ENCODE measurements around the gene UBE3B. TPM values are rescaled to one million over a fixed set of nuclear protein-coding genes. Genes with fewer than 3 reads are reported as not detected.

UBE3B gene
- total RNA-seq, 1 experiment from 2014 or later = 48.0 TPM

DNA sequence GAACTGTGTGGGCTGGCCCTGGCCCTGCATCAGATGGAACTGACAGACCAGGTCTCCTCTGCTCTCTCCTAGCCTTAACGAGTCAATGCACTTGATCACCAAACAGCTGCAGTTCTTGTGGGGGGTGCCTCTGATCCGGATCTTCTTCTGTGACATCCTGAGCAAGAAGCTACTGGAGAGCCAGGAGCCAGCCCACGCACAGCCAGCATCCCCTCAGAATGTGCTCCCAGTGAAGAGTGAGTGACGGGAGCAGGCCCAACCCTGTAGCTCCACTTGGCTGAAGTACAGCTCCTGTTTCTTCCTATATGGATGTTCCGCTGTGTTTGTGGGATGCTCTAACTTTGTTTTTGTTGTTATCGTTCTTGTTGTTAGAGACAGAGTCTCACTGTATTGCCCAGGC is 23.9 kb downstream of the UBE3B start:
- no TSS peak for BruUV-seq (replicated peaks)
- H3K4me2 ChIP-seq = no peak overlapping the region
- H3K79me2 ChIP-seq (ENCODE audit: low read depth) = no peaks in the 10 kb centered on the region
- DNase-seq = no peak
- H4K20me1 ChIP-seq (ENCODE audit: insufficient read depth) = no peaks in the 10 kb centered on the region
- H3K36me3 ChIP-seq (ENCODE audit: low read depth) = peaks cover 9% of the 10 kb centered on the region; the same call in 1 of the 2 replicates
- no peaks in the 10 kb centered on the region for H3F3A ChIP-seq (ENCODE audit: insufficient read depth, low read depth)
- CTCF ChIA-PET = interaction anchor here (0.6 kb wide), 1 partner anchor 9 kb away, joined by 7 read pairs; no protein-coding TSS in a partner anchor
- H2AFZ ChIP-seq = no peak overlapping the region
- H3K27ac ChIP-seq = no peak overlapping the region
- H3K9me3 ChIP-seq (ENCODE audit: insufficient read depth, low read depth) = no peaks in the 10 kb centered on the region
- no peak overlapping the region for H3K4me3 ChIP-seq
- POLR2A ChIA-PET (ENCODE audit: unreplicated experiment) = no interaction called here
- TF ChIP-seq, protein P1, sequence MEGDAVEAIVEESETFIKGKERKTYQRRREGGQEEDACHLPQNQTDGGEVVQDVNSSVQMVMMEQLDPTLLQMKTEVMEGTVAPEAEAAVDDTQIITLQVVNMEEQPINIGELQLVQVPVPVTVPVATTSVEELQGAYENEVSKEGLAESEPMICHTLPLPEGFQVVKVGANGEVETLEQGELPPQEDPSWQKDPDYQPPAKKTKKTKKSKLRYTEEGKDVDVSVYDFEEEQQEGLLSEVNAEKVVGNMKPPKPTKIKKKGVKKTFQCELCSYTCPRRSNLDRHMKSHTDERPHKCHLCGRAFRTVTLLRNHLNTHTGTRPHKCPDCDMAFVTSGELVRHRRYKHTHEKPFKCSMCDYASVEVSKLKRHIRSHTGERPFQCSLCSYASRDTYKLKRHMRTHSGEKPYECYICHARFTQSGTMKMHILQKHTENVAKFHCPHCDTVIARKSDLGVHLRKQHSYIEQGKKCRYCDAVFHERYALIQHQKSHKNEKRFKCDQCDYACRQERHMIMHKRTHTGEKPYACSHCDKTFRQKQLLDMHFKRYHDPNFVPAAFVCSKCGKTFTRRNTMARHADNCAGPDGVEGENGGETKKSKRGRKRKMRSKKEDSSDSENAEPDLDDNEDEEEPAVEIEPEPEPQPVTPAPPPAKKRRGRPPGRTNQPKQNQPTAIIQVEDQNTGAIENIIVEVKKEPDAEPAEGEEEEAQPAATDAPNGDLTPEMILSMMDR (conservative IDR thresholded peaks at IDR 0.05) = no peak
- TF ChIP-seq EZH2 (IDR thresholded peaks at IDR 0.05; ENCODE audit: low read depth) = no peak
- intact Hi-C loops (cut with micrococcal nuclease; ENCODE audit: unreplicated experiment) = no loop called here
- no peaks in the 10 kb centered on the region for H3K4me1 ChIP-seq (replicated peaks; ENCODE audit: insufficient read depth)
- H3K9me2 ChIP-seq (ENCODE audit: insufficient read depth) = no peaks in the 10 kb centered on the region
- no peaks in the 10 kb centered on the region for H3K27me3 ChIP-seq (ENCODE audit: insufficient read depth, low read depth)

DNA sequence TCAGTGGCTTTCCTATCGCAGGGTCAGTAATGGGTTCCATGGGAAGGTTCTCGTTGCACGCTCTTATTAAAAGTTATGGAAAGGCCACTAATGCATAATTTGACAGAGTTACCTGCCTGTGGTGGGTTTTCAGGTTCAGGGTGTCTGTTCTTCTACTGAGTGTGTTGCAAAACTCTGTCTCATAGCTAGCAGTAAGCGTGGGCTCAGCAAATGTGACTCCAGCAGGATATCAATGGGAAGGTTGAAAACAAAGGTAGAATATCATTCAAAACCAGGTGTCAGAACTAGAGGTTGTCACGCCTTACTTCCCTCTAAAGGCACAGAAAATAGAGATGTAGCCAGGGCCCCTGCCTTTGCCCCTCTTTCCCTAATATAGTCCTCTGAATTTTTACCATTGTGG is 24.9 kb downstream of the UBE3B start:
- Histone ChIP-seq H3K36me3 (ENCODE audit: low read depth) (peaks cover 9% of the 10 kb centered on the region; the same call in 1 of the 2 replicates), H3K9me2 (ENCODE audit: insufficient read depth) (no peaks in the 10 kb centered on the region), H3K27me3 (ENCODE audit: insufficient read depth, low read depth) (no peaks in the 10 kb centered on the region), H3K9me3 (ENCODE audit: insufficient read depth, low read depth) (no peaks in the 10 kb centered on the region), H4K20me1 (ENCODE audit: insufficient read depth) (no peaks in the 10 kb centered on the region), H3K79me2 (ENCODE audit: low read depth) (no peaks in the 10 kb centered on the region), H3K4me2 (no peak overlapping the region), H2AFZ (no peak overlapping the region), H3K27ac (no peak overlapping the region), H3F3A (ENCODE audit: insufficient read depth, low read depth) (no peaks in the 10 kb centered on the region), H3K4me3 (no peak overlapping the region), H3K4me1 (replicated peaks; ENCODE audit: insufficient read depth) (no peaks in the 10 kb centered on the region)
- intact Hi-C loops (cut with micrococcal nuclease; ENCODE audit: unreplicated experiment) = no loop called here
- ChIA-PET CTCF (no interaction called here), POLR2A (ENCODE audit: unreplicated experiment) (no interaction called here)
- no TSS peak for BruUV-seq (replicated peaks)
- TF ChIP-seq, protein P1 (conservative IDR thresholded peaks at IDR 0.05) = no peak
- TF ChIP-seq EZH2 (IDR thresholded peaks at IDR 0.05; ENCODE audit: low read depth) = no peak
- DNase-seq = no peak

DNA sequence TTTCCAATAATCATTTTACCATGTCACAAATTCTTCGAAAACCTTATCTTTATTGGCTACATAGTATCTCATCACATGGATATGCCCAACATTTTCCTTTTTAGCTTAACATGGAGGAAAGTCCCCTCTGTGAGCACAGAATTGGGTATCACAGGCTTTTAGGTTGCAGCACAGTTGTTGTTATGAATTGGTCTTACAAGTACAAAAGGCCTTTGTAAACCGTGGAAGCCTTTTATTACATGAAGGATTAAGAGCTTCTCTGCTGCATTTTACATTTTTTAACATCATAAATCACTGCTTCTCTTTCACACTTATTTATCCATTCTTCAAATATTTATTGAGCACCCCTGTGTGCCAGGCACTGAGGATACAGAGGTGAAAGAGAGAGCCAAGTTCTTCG is 26.2 kb downstream of the UBE3B start:
- no peaks in the 10 kb centered on the region for H3K4me1 ChIP-seq (replicated peaks; ENCODE audit: insufficient read depth)
- no peak overlapping the region for H3K4me3 ChIP-seq
- no peak for DNase-seq
- H3K36me3 ChIP-seq (ENCODE audit: low read depth) = peaks cover 9% of the 10 kb centered on the region; the same call in 1 of the 2 replicates
- H2AFZ ChIP-seq = no peak overlapping the region
- no peak overlapping the region for H3K27ac ChIP-seq
- ChIA-PET POLR2A (ENCODE audit: unreplicated experiment) (no interaction called here), CTCF (interaction anchor here (0.6 to 0.7 kb wide), 2 partner anchors 13 to 94 kb away, joined by 3 read pairs; no protein-coding TSS in a partner anchor)
- H3K27me3 ChIP-seq (ENCODE audit: insufficient read depth, low read depth) = no peaks in the 10 kb centered on the region
- H3K4me2 ChIP-seq = no peak overlapping the region
- no peaks in the 10 kb centered on the region for H3K9me3 ChIP-seq (ENCODE audit: insufficient read depth, low read depth)
- intact Hi-C loops (cut with micrococcal nuclease; ENCODE audit: unreplicated experiment) = no loop called here
- no peaks in the 10 kb centered on the region for H4K20me1 ChIP-seq (ENCODE audit: insufficient read depth)
- BruUV-seq (replicated peaks) = no TSS peak
- H3K79me2 ChIP-seq (ENCODE audit: low read depth) = no peaks in the 10 kb centered on the region
- no peaks in the 10 kb centered on the region for H3F3A ChIP-seq (ENCODE audit: insufficient read depth, low read depth)
- no peak for TF ChIP-seq EZH2 (IDR thresholded peaks at IDR 0.05; ENCODE audit: low read depth)
- TF ChIP-seq, protein P1 (conservative IDR thresholded peaks at IDR 0.05) = no peak
- H3K9me2 ChIP-seq (ENCODE audit: insufficient read depth) = no peaks in the 10 kb centered on the region

Data from PC-9 (cell line).